Astrocyte of the cerebellum (primary cell): ENCODE measurements around the gene ANGPT4.

Source experiments
- DNase-seq: peaks from one replicate; pipeline ENCODE4 v3.0.0-alpha.2; 2011; ENCODE audit warnings: low read depth
- H3K4me3 ChIP-seq: 2 replicates; pipeline ENCODE4 v1.5.1; 2011; ENCODE audit warnings: mild to moderate bottlenecking, low read depth, low read length, moderate library complexity
- in situ Hi-C: cut with HindIII; loops from 2 replicates; pipeline ENCODE4 v1.10.0; 2017; ENCODE audit warnings: low sequenced_read_pairs
- TF ChIP-seq, protein P1 (sequence below): IDR thresholded peaks from 2 replicates; pipeline ENCODE4 v1.5.1; 2012; ENCODE audit warnings: low read length, low read depth, moderate library complexity, mild to moderate bottlenecking; ENCODE audit errors: missing control alignments

Gene ANGPT4

DNA sequence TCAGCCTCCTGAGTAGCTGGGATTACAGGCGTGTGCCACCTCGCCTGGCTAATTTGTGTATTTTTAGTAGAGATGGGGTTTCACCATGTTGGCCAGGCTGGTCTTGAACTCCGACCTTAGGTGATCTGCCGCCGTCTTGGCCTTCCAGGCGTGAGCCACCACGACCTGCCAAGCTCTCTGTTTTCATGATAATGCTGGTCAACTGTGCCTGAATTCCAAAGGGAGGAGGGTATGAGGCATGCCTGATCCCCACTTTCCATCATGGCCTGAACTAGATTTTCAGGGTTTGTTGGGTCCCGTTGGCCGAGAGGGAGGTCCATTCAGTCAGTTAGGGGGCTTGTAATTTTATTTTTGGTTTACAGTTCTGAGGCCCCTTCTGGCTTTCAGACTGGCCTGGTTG lies 28.0 kb upstream of the ANGPT4 start:
- in situ Hi-C loops: no loop called here
- no peak for DNase-seq
- no peak overlapping the region for H3K4me3 ChIP-seq
- TF ChIP-seq, protein P1, sequence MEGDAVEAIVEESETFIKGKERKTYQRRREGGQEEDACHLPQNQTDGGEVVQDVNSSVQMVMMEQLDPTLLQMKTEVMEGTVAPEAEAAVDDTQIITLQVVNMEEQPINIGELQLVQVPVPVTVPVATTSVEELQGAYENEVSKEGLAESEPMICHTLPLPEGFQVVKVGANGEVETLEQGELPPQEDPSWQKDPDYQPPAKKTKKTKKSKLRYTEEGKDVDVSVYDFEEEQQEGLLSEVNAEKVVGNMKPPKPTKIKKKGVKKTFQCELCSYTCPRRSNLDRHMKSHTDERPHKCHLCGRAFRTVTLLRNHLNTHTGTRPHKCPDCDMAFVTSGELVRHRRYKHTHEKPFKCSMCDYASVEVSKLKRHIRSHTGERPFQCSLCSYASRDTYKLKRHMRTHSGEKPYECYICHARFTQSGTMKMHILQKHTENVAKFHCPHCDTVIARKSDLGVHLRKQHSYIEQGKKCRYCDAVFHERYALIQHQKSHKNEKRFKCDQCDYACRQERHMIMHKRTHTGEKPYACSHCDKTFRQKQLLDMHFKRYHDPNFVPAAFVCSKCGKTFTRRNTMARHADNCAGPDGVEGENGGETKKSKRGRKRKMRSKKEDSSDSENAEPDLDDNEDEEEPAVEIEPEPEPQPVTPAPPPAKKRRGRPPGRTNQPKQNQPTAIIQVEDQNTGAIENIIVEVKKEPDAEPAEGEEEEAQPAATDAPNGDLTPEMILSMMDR: no peak

- in situ Hi-C loops: no loop called here
- H3K4me3 ChIP-seq: no peak overlapping the region
- TF ChIP-seq, protein P1: no peak
- no peak for DNase-seq
Observed at GRCh38 chr20:942611-943010, 26.5 kb upstream of the ANGPT4 start.

GRCh38 chr20:940926-941325 lies 24.8 kb upstream of the ANGPT4 start:
- no peak overlapping the region for H3K4me3 ChIP-seq
- in situ Hi-C loops: no loop called here
- TF ChIP-seq, protein P1: no peak
- DNase-seq: no peak

DNA sequence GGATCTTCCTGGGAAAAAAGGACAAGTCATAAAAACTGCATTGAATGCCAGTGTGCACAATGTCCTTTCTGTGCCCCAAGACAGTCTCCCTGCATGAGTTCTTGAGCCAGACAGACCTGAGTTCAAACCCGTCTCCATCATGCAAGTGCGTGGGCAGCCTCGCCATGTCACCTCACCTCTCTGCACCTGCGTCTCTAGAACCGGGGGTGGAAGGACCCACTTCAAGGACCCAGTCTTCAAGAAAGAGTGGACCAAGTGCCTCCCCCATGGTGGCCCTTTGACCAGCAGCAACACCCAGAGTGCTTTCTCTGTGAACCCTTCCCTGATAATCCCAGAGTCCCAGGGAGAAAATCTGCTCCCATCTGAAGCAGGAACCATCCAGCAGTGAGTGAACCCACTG lies 23.5 kb upstream of the ANGPT4 start:
- no peak overlapping the region for H3K4me3 ChIP-seq
- in situ Hi-C loops: no loop called here
- TF ChIP-seq, protein P1: no peak
- no peak for DNase-seq

GRCh38 chr20:934186-934840 lies 18.2 kb upstream of the ANGPT4 start:
- DNase-seq: no peak
- TF ChIP-seq, protein P1: no peak
- no peak overlapping the region for H3K4me3 ChIP-seq
- in situ Hi-C loops: no loop called here

- no peak for DNase-seq
- in situ Hi-C loops: no loop called here
- H3K4me3 ChIP-seq: no peak overlapping the region
- TF ChIP-seq, protein P1: no peak
Observed at GRCh38 chr20:933029-933428, 16.9 kb upstream of the ANGPT4 start.
